Panc1 (cell line): ENCODE results near the gene MAGI1. TPM values are rescaled to one million over a fixed set of nuclear protein-coding genes. Genes with fewer than 3 reads are reported as not detected.

Experiments used
- ATAC-seq: fragments of 200-7000 bp; cut with Tn5 transposase; 2 replicates; pipeline ENCODE4 v1.9.1; 2020; ENCODE audit warnings: mild to moderate bottlenecking, moderate library complexity
- BruUV-seq: library from RNA; stranded (reverse); fragments of 400-500 nt; replicated peaks from 2 replicates; lab custom pipeline; 2021; lab: Mats Ljungman, UMichigan
- CTCF ChIA-PET: fragments of 300-600 bp; sonication (Branson Sonifier 250); formaldehyde crosslinking; loops from one replicate; lab custom pipeline; 2022; ENCODE audit warnings: antibody characterized with exemption; lab: Charles Lee
- POLR2A ChIA-PET: fragments of 300-600 bp; sonication (Branson Sonifier 250); formaldehyde crosslinking; loops from one replicate; lab custom pipeline; 2022; ENCODE audit warnings: antibody characterized with exemption; lab: Charles Lee
- DNase-seq: peaks from one replicate; pipeline ENCODE4 v3.0.0-alpha.2; 2010; ENCODE audit warnings: low read depth, low spot score
- H3K27ac ChIP-seq: 2 replicates; pipeline ENCODE4 v1.5.1; 2011; ENCODE audit warnings: mild to moderate bottlenecking, low read length, inconsistent platforms
- H3K27me3 ChIP-seq: fragments of 200-500 bp; sonication (Bioruptor generic); 2 replicates; pipeline ENCODE4 v1.6.0; 2014; ENCODE audit warnings: low read length, inconsistent platforms; ENCODE audit not compliant: control insufficient read depth, insufficient read depth
- H3K36me3 ChIP-seq: fragments of 200-500 bp; sonication (Bioruptor generic); 2 replicates; pipeline ENCODE4 v1.5.1; 2014; ENCODE audit warnings: inconsistent platforms, mild to moderate bottlenecking, low read length, moderate library complexity; ENCODE audit not compliant: control insufficient read depth, insufficient read depth
- H3K4me1 ChIP-seq: 2 replicates; pipeline ENCODE4 v1.5.1; 2011; ENCODE audit warnings: inconsistent platforms, mild to moderate bottlenecking, low read length, moderate library complexity; ENCODE audit not compliant: control insufficient read depth, insufficient read depth
- H3K4me3 ChIP-seq, 2 experiments: 2 replicates each; pipeline ENCODE4 v1.5.1; 2011 to 2012; ENCODE audit warnings: low read depth in 2 of 2, low read length in 2 of 2, mild to moderate bottlenecking in 2 of 2, inconsistent platforms in 1 of 2, moderate library complexity in 1 of 2
- H3K9me3 ChIP-seq: fragments of 200-500 bp; sonication (Bioruptor generic); 2 replicates; pipeline ENCODE4 v1.5.1; 2014; ENCODE audit warnings: low read depth, mild to moderate bottlenecking, inconsistent platforms, low read length, moderate library complexity; ENCODE audit not compliant: control insufficient read depth, insufficient read depth
- POLR2AphosphoS5 ChIP-seq: IDR thresholded peaks from 2 replicates; pipeline ENCODE4 v1.6.1; 2012; ENCODE audit warnings: mild to moderate bottlenecking, low read depth, low read length, moderate library complexity
- SIN3A ChIP-seq: IDR thresholded peaks from 2 replicates; pipeline ENCODE4 v1.6.1; 2012; ENCODE audit warnings: low read depth, mild to moderate bottlenecking, low read length, moderate library complexity, borderline replicate concordance; ENCODE audit not compliant: insufficient read depth
- TCF7L2 ChIP-seq: IDR thresholded peaks from 2 replicates; pipeline ENCODE4 v1.6.1; 2011; ENCODE audit warnings: mild to moderate bottlenecking, low read depth, low read length, inconsistent platforms
- in situ Hi-C: cut with HindIII; loops from 2 replicates; pipeline ENCODE4 v1.10.0; 2016; ENCODE audit warnings: low sequenced_read_pairs, low pct_unique_long_range_greater_than_20kb
- intact Hi-C: fragments of 100-400 bp; cut with micrococcal nuclease; formaldehyde crosslinking; loops from one replicate; pipeline ENCODE4 v1.10.0; 2022; ENCODE audit not compliant: unreplicated experiment
- total RNA-seq: library from RNA; stranded (reverse); gene quantifications from one replicate; pipeline ENCODE4 v1.2.1, GENCODE V29; 2021; ENCODE audit not compliant: unreplicated experiment
- TF ChIP-seq, protein P1 (sequence below), 2 experiments: IDR thresholded peaks; 2 replicates each; pipeline ENCODE4 v1.6.1; 2011 to 2012; ENCODE audit warnings: low read depth in 2 of 2, control low read depth in 1 of 2, low read length in 1 of 2, mild to moderate bottlenecking in 1 of 2, moderate library complexity in 1 of 2; ENCODE audit not compliant: insufficient read depth in 1 of 2
- TF ChIP-seq, protein P2 (sequence below): fragments of 450-650 bp; IDR thresholded peaks from 2 replicates; pipeline ENCODE4 v1.5.1; 2017; ENCODE audit warnings: mild to moderate bottlenecking

The MAGI1 gene
- total RNA-seq, 1 experiment from 2014 or later: 9.5 TPM

DNA sequence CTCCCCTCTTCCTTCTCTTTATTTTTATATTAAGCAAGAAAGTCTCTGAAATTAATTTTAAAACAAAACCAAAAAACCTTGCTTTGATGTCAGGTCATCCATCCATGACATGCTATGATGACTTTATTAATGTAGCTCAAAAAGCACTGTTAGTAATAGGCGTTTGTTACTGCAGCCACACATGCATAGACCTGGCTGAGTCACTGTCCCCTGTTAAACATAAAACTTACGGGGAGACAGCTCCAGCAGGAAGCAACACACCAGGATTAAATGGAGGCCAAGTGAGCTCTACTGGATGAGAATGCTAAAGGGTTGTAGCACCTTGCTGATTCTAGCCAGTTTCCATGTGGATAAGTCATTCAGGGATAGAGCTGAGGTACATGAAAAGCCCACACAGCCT is 661.1 kb downstream of the MAGI1 start:
- no peak for ATAC-seq
- CTCF ChIA-PET: no interaction called here
- POLR2A ChIA-PET: no interaction called here
- intact Hi-C loops (no loop called here), in situ Hi-C loops (no loop called here)
- H3K36me3 ChIP-seq: no peaks in the 10 kb centered on the region
- no TSS peak for BruUV-seq
- DNase-seq: no peak
- no peaks in the 10 kb centered on the region for H3K9me3 ChIP-seq
- TF ChIP-seq SIN3A (no peak), POLR2AphosphoS5 (no peak), TCF7L2 (no peak)
- TF ChIP-seq, protein P1, sequence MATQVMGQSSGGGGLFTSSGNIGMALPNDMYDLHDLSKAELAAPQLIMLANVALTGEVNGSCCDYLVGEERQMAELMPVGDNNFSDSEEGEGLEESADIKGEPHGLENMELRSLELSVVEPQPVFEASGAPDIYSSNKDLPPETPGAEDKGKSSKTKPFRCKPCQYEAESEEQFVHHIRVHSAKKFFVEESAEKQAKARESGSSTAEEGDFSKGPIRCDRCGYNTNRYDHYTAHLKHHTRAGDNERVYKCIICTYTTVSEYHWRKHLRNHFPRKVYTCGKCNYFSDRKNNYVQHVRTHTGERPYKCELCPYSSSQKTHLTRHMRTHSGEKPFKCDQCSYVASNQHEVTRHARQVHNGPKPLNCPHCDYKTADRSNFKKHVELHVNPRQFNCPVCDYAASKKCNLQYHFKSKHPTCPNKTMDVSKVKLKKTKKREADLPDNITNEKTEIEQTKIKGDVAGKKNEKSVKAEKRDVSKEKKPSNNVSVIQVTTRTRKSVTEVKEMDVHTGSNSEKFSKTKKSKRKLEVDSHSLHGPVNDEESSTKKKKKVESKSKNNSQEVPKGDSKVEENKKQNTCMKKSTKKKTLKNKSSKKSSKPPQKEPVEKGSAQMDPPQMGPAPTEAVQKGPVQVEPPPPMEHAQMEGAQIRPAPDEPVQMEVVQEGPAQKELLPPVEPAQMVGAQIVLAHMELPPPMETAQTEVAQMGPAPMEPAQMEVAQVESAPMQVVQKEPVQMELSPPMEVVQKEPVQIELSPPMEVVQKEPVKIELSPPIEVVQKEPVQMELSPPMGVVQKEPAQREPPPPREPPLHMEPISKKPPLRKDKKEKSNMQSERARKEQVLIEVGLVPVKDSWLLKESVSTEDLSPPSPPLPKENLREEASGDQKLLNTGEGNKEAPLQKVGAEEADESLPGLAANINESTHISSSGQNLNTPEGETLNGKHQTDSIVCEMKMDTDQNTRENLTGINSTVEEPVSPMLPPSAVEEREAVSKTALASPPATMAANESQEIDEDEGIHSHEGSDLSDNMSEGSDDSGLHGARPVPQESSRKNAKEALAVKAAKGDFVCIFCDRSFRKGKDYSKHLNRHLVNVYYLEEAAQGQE (IDR thresholded peaks at IDR 0.05; ENCODE audit: insufficient read depth in 1 of 2, low read depth in 2 of 2, low read length in 1 of 2): no peak
- TF ChIP-seq, protein P2, sequence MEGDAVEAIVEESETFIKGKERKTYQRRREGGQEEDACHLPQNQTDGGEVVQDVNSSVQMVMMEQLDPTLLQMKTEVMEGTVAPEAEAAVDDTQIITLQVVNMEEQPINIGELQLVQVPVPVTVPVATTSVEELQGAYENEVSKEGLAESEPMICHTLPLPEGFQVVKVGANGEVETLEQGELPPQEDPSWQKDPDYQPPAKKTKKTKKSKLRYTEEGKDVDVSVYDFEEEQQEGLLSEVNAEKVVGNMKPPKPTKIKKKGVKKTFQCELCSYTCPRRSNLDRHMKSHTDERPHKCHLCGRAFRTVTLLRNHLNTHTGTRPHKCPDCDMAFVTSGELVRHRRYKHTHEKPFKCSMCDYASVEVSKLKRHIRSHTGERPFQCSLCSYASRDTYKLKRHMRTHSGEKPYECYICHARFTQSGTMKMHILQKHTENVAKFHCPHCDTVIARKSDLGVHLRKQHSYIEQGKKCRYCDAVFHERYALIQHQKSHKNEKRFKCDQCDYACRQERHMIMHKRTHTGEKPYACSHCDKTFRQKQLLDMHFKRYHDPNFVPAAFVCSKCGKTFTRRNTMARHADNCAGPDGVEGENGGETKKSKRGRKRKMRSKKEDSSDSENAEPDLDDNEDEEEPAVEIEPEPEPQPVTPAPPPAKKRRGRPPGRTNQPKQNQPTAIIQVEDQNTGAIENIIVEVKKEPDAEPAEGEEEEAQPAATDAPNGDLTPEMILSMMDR: no peak
- H3K27ac ChIP-seq: no peak overlapping the region
- H3K27me3 ChIP-seq: no peaks in the 10 kb centered on the region
- H3K4me3 ChIP-seq: no peak overlapping the region
- H3K4me1 ChIP-seq: no peaks in the 10 kb centered on the region

DNA sequence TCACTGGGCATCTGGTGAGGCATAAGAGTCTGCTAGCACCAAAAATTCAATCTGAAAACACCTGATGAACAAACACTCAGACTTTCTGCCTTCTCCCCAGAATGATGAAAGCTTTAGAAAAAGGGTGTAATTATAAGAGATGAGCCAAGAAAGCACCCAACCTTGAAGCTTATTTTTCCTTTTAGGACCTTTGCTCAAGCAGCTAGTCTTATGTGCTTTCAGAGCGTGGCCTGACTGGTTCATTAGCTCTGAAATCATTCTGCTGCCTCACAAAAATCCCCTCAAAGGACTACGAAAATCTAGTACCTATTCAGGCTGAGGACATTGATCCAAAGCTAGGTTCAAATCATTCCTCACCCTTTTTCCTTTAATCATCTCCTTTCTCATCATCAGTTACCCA is 662.3 kb downstream of the MAGI1 start:
- ATAC-seq (no peak), DNase-seq (no peak)
- no TSS peak for BruUV-seq
- intact Hi-C loops (no loop called here), in situ Hi-C loops (no loop called here)
- Histone ChIP-seq H3K4me3 (no peak overlapping the region), H3K4me1 (no peaks in the 10 kb centered on the region), H3K9me3 (no peaks in the 10 kb centered on the region), H3K27ac (no peak overlapping the region), H3K36me3 (no peaks in the 10 kb centered on the region), H3K27me3 (no peaks in the 10 kb centered on the region)
- TF ChIP-seq POLR2AphosphoS5 (no peak), TCF7L2 (no peak), SIN3A (no peak)
- TF ChIP-seq, protein P1 (IDR thresholded peaks at IDR 0.05; ENCODE audit: insufficient read depth in 1 of 2, low read depth in 2 of 2, low read length in 1 of 2): no peak
- TF ChIP-seq, protein P2: no peak
- ChIA-PET CTCF (no interaction called here), POLR2A (no interaction called here)
